G401.6 (cell line): ENCODE results near the gene SND1.

ENCODE experiments used
- FAIRE-seq: peaks from 2 replicates; lab custom pipeline; 2012; peaks lifted over from hg19 to GRCh38; lab: Jason Lieb, UNC

SND1 gene

GRCh38 chr7:127768241-127768640 is 116.2 kb downstream of the SND1 start:
- FAIRE-seq = no peak

GRCh38 chr7:127769137-127769536 is 117.1 kb downstream of the SND1 start:
- no peak for FAIRE-seq

GRCh38 chr7:127769696-127770400 is 117.9 kb downstream of the SND1 start:
- no peak for FAIRE-seq

- FAIRE-seq = no peak
Measured at GRCh38 chr7:127770885-127771284, 118.9 kb downstream of the SND1 start.

GRCh38 chr7:127771707-127772106 is 119.7 kb downstream of the SND1 start:
- no peak for FAIRE-seq

GRCh38 chr7:127776776-127777386 is 124.9 kb downstream of the SND1 start:
- no peak for FAIRE-seq

- FAIRE-seq = no peak
Measured at GRCh38 chr7:127780489-127780888, 128.5 kb downstream of the SND1 start.

GRCh38 chr7:127781081-127781480 is 129.1 kb downstream of the SND1 start:
- no peak for FAIRE-seq

GRCh38 chr7:127782075-127782474 is 130.1 kb downstream of the SND1 start:
- FAIRE-seq = no peak

- no peak for FAIRE-seq
Measured at GRCh38 chr7:127782654-127783559, 130.9 kb downstream of the SND1 start.

GRCh38 chr7:127786184-127786583 is 134.2 kb downstream of the SND1 start:
- no peak for FAIRE-seq

- FAIRE-seq = no peak
Measured at GRCh38 chr7:127789031-127789430, 137.0 kb downstream of the SND1 start.

- FAIRE-seq = no peak
Measured at GRCh38 chr7:127791446-127792189, 139.6 kb downstream of the SND1 start.

GRCh38 chr7:127792528-127793342 is 140.7 kb downstream of the SND1 start:
- no peak for FAIRE-seq

GRCh38 chr7:127793582-127793981 is 141.6 kb downstream of the SND1 start:
- FAIRE-seq = no peak

- FAIRE-seq = no peak
Measured at GRCh38 chr7:127794136-127794535, 142.1 kb downstream of the SND1 start.

GRCh38 chr7:127794551-127794950 is 142.6 kb downstream of the SND1 start:
- FAIRE-seq = no peak

- FAIRE-seq = no peak
Measured at GRCh38 chr7:127798023-127798422, 146.0 kb downstream of the SND1 start.

- no peak for FAIRE-seq
Measured at GRCh38 chr7:127798769-127799372, 146.9 kb downstream of the SND1 start.

GRCh38 chr7:127799535-127800305 is 147.7 kb downstream of the SND1 start:
- FAIRE-seq = no peak
